NCI-H146 treated with DMSO at 0.1 percent for 48 hours (cell line): ENCODE data around the gene KIAA1328.

Experiments
- DNase-seq: peaks from one replicate; lab custom pipeline; 2025; ENCODE audit not compliant: unreplicated experiment; lab: John Stamatoyannopoulos, UW

The KIAA1328 gene

DNA sequence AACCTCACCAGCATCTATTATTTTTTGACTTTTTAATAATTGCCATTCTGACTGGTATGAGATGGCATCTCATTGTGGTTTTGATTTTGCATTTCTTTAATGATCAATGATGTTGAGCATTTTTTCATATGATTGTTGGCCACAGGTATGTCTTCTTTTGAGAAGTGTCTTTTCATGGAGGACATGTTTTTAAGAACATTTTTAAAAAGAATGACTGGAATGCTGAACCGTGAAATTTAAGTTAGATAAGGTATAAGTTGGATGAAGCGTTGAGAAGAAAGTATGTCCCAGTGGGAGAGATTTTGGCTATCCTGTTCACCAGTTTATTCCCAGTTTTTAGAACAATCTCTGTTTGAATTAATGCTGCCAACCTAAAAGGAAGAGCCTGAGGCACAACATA is 370.8 kb downstream of the KIAA1328 start:
- no peak for DNase-seq

GRCh38 chr18:37207343-37207742 is 378.4 kb downstream of the KIAA1328 start:
- no peak for DNase-seq

DNA sequence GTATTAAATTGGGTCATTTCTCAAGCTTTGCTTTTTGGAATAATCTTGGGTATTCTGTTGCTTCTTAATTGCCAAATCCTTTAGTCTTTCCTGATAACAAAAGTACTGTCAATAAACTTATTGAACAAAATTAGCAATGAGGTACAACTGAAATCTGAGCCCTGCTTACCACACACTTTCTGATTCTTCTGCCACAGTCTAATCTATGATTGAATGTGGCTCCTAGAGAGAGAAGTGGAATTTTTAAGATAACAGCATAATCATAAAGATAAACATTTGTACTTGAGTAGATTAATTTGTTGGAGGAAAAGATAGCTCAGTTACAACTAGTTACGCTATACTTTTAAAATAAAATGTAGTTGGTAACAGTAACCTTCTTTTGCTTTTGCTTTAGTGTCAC is 381.9 kb downstream of the KIAA1328 start:
- no peak for DNase-seq

DNA sequence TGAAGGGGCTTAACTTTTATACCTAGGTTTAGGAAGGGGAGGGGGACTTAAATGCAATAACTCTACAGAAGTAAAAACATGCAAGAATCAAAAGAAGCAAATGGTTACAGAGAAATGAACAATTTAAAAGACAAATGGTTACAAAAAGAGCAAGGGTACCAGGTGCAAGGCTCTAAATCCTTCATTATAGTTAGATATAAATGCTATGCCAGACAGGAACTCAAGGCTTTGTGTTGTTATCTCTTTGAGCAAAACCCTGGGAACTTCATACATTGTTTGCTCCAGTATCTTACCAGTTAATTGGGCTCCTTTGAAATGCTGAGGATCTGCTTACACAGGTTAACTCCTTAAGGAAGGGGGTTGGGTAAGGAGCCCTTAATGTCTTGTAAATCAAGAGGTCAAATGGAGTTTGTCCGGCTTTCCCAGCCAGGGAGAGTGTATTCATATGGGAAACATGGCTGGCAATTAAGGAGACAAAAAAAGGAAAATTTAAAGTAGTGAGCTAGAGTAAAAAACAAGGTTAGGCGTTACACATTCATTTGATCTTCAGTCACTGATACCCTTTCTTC is 389.2 kb downstream of the KIAA1328 start:
- DNase-seq, result no peak

DNA sequence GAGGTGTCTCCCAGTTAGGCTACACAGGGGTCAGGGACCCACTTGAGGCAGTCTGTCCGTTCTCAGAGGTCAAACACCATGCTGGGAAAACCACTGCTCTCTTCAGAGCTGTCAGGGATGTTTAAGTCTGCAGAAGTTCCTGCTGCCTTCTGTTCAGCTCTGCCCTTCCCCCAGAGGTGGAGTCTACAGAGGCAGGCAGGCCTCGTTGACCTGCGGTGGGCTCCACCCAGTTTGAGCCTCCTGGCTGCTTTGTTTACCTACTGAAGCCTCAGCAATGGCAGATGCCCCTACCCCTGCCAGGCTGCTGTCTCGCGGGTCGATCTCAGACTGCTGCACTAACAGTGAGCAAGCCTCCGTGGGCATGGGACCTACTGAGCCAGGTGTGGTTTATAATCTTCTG is 390.3 kb downstream of the KIAA1328 start:
- DNase-seq, result no peak

DNA sequence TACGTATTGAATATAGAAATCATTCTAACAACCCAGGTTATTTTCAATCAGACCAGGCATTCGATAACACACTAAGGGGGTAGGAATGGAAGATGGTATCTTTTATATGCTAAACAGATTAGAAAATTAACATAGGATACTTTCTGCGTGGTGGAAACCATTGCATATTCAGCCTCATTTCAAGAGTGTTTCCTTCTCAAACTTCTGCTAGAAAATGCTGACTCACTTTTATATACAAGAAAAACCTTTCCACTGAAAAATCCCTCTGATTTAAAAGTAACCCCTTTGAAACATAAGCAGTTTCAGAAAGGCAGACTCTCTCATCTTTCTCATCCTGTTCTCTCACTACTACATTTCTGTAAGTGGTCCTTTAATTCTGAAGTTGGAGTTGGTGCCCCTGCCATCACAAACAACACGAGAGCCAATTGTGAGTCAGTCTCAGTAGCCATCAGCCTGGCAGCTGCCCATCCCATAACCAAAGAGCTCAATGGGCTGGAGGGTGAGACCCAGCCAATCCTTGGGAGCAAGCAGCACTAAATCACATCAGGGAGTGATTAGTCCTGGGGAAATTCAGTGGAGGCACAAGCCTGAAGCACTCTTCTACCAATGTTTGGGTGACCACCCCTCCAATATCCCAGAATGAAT is 393.5 kb downstream of the KIAA1328 start:
- DNase-seq, result no peak

DNA sequence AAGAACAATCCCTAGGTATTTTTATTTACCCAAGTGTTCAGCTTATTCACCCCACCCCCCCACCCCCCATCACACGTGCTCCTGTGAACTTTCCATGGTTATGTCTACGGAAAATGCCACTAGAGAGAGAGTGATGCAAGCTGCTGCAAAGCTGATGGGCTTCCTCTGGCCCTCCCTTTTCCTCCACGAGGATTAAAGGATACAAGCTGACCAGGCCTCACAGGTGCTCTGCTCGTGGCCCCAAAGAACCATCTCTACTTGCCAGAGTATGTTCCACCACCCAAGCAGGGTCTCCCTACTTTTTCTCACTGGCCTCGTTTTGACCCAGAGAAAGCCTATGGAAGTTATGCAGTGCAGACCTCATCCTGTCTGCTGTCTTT is 394.1 kb downstream of the KIAA1328 start:
- DNase-seq, result no peak

DNA sequence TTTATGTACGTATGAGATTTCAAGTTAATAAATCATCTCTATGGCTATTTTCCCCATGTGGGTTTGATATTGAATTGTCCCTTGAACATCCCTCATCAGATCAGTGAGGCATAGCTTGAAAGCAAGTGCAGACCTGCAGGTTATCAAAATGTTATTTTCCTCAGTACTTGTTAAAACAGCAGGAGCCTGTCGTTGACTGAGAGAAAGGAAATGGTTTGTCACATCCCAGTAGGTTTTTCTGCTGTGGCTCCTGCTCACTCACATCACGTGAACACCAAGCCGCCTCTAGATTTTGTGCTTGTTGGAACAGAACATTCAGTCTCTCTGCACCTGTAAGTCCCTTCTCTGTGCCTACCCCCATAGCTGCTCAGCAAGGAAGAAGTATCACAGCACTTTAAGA is 396.4 kb downstream of the KIAA1328 start:
- DNase-seq, result peak; percentile 60

GRCh38 chr18:37230768-37231167 is 401.8 kb downstream of the KIAA1328 start:
- no peak for DNase-seq

DNA sequence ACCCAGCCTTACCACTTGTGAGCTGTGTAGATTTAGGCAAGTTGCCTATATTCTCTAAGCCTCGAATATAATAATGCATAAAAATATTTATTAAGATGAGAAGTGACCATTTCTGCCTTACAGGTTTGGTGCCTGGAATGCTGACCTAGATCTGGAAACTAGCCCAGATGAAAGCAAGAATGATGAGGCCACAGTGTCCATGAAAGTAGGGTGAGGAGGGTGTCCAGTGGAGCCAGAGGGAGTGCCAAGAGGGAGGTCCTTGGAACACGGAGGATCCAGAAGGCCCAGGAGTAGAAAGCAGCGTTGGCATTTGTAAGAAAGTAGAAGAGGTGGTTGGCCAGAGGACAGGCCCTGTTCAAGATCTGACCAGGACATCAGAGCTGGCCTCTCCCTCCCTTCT is 402.3 kb downstream of the KIAA1328 start:
- DNase-seq, result no peak

DNA sequence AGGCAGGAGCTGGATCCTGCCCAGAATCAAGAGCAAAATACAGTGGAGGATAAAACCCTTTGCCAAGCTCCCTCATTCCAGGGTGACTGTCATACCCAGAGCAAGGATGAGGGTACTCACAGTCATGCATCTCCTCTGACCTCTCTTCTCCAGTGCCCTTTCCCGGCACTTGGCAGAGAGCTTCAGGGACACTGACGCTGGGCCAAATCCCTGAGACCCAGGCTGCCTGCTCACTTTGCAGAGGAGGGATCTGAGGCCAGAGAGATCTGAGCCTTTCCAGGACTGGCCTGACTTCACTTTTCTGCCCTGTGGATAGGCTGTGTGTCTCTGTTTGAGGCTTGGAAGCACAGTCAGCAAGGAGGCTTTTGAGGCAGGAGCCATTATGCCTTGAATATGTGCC is 406.7 kb downstream of the KIAA1328 start:
- DNase-seq, result no peak

GRCh38 chr18:37238282-37239108 is 409.6 kb downstream of the KIAA1328 start:
- DNase-seq, result no peak

DNA sequence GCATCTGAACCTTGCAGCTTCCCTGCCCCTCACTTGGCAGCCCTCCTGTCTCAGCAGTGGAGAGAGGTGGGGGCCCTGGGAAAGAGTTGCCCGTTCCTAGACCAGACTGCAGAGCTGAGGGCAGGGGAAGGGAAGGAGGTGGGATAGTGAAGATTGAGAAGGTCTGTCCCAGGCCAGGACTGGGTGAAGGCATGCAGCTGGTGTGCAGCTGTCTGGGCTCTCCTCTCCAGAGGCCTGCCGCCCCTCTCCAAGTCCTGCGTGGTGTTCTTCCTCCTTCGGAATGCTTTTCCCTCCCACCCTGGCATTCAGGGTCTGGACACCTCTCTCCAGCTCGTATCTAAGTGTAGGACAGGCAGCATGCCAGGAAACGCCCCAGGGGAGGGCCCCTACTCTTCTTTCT is 413.2 kb downstream of the KIAA1328 start:
- no peak for DNase-seq

GRCh38 chr18:37242826-37243560 is 414.1 kb downstream of the KIAA1328 start:
- no peak for DNase-seq

DNA sequence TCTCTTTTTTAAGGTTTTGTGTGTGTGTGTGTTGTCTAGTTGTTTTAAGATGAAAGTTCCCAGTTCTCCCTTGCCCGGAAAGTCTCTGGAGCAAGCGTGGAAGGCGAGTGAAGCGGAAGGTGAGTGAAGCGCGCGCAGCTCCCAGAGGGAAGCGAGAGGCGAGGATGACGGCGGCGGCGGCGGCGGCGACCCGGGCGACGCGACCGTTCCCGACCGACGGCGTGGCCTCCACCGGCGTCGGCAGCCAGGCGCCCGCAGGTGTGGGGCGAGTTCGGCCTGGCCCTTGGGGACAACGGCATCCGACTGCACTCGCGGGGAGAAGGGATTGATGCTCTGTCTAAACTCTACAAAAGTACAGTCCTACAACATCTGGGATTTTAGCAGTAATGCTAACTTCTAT is 414.8 kb downstream of the KIAA1328 start:
- DNase-seq, result no peak

GRCh38 chr18:37244618-37245017 is 415.7 kb downstream of the KIAA1328 start:
- DNase-seq, result no peak

- DNase-seq, result no peak
These were observed 417.9 kb downstream of the KIAA1328 start for GRCh38 chr18:37246779-37247340.

DNA sequence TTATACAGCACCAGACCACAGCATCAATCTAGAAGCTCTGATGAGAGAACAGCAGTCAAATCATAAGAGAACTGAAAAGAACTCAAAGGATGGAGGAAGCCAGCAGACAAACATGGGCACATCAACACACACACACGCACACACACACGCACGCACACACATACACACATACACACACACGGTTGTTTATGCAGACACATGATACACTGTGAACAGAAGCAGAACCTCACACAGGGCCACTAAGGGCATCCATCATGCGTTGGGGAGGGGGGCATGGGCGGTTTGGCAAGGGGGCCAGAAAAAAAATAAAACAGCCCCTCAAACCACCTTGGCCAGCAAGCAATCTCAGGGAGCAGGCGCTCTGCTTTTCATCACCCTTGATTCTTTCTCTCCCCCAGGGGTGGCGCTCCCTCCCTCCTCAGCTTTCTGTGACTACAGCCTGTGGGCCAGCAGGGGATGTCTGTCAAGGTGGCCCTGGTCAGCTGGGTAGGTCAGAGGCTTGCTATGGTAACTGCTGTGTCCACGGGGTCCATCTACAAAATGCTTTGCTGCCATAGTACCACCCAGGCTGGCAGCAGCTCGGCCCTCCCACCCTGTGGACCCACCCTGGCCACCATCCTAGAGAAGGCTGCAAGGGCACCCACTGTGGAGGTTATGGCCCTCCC is 418.7 kb downstream of the KIAA1328 start:
- no peak for DNase-seq

DNA sequence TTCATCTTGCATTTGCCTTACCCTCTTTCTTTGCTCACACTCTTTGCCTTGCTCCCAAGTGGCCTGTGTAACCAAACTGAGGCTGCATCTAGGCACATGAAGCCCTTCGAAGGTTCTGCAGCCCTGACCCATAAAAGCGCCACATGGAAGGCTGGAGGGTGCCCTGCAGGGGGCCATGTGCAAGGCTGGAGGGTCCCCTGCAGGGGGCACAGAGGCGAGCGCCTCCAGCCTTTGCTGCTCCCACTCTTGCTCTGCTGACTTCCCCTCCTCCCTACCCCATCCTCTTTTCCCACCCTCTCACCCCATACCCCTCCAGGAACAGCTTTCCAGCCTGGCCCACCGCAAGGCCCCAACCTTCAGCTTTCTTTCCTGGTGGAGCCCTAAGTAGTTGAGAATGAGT is 419.4 kb downstream of the KIAA1328 start:
- DNase-seq, result no peak

DNA sequence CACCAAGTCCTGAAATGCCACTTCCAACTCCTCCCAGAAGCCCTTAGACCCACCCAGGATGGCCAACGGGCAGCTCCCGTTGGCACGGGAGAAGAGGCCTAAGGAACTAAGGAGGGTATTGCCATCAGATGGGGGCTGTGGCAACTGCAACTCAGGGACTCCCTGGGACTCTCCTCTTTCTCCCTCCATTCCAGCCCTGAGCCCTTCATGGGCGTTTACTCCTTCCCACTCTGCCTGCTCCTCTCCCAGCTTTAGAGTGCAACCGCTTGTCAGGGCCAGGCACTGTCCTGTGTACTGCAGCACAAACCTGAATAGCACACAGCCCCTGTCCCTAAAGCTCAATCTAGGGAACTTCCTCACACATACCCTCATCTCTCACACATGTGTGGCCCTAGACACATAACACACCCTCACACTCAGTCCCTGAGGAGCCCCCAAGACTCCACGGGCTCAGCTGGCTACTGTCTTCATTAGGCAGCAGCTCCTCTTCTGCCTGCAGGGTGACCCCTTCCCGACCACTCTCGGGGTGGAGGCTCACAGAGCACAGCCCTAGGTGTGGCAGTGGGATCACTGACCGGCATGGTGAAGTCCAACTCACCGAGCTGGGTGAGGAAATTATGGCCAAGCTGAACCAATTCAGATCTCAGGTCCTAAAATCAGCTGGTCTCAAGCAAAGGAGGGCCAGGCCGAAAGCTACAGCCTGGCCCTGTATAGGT is 420.4 kb downstream of the KIAA1328 start:
- DNase-seq, result no peak
